Activated naive CD4-positive, alpha-beta T cell (primary cell): ENCODE data around the gene MCM5.
A peak's percentile ranks its signal among the peaks of the same experiment; 100 is the strongest.
"Not testable (repeated sequence)": the region's sequence is repeated elsewhere in the genome, so short reads cannot be mapped to it uniquely, and the experiment has no call there.

Experiments used
- DNase-seq, 4 experiments: peaks; one replicate each; lab custom pipeline; 2025; lab: John Stamatoyannopoulos, UW

MCM5 gene

GRCh38 chr22:35379146-35379993 is 20.6 kb upstream of the MCM5 start:
- DNase-seq: no peak

- no peak for DNase-seq
Measured at GRCh38 chr22:35380013-35380412, 19.9 kb upstream of the MCM5 start.

DNA sequence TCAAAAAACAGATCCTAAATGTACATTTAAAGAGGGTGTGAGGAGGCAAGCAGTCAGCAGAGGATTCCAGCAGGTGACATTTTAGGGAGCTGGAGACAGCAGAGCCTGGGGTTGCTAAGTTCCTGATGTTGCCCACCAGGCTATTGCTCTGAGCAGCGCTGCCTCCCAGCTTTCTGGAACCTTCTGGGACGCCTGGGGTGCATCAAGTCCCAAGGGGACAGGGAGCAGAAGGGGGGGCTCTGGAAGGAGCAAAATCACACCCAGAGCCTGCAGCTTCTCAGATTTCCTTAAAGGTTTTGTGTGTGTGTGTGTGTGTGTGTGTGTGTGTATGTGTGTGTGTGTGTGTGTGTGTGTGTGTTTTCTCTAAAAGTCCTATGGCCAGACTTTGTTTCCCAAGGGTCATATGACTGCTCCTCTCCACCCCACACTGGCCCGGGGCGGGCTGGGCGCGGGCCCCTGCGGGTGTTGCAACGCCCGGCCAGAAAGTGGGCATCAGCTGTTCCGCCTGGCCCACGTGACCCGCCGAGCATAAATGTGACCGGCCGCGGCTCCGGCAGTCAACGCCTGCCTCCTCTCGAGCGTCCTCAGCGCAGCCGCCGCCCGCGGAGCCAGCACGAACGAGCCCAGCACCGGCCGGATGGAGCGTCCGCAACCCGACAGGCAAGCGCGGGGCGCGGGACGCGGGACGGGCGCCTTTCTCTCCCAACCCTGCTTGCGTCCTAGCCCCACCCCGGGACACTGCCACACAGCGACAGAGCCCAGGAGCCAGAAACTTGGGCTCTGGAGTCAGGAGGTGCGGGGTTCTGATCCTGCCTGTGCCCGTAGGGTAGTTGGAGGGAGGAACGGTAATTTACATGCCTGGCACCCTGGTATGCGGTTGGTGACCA is 19.2 kb upstream of the MCM5 start, which contains the start of gene HMOX1:
TSS of gene HMOX1 (plus strand) at position 560 of the 887 bp plus-strand sequence. CDS start at position 638, 78 bp downstream.
- peak in 1 of 4 experiments; percentile 22 for DNase-seq

- no peak for DNase-seq
Measured at GRCh38 chr22:35381424-35382009, 18.4 kb upstream of the MCM5 start.

GRCh38 chr22:35383679-35384071 is 16.3 kb upstream of the MCM5 start:
- no peak for DNase-seq

- DNase-seq: no peak
Measured at GRCh38 chr22:35384527-35384926, 15.4 kb upstream of the MCM5 start.

- DNase-seq: no peak
Measured at GRCh38 chr22:35384975-35385588, 14.9 kb upstream of the MCM5 start.

- no peak for DNase-seq
Measured at GRCh38 chr22:35386670-35387288, 13.2 kb upstream of the MCM5 start.

DNA sequence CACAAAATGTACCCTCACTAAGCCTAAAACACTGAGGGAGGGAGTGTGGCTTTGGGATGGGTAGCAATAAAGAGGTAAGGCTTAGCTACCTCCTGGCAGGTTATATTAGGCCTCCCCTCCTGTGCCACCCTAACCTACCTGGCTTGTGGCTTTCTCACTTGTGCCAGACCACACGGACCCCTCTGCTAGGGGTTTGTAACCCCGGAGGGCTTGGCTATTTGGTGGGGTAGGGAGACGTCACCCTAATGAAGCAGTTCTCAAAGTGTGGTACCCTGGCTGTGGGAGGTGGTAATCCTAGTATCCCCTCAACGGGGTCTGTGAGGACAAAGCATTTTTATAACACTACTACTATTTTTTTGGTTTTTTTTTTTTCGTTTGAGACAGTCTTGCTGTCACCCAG is 9.0 kb upstream of the MCM5 start:
- DNase-seq: no peak

GRCh38 chr22:35392357-35392756 is 7.6 kb upstream of the MCM5 start:
- DNase-seq: no peak

DNA sequence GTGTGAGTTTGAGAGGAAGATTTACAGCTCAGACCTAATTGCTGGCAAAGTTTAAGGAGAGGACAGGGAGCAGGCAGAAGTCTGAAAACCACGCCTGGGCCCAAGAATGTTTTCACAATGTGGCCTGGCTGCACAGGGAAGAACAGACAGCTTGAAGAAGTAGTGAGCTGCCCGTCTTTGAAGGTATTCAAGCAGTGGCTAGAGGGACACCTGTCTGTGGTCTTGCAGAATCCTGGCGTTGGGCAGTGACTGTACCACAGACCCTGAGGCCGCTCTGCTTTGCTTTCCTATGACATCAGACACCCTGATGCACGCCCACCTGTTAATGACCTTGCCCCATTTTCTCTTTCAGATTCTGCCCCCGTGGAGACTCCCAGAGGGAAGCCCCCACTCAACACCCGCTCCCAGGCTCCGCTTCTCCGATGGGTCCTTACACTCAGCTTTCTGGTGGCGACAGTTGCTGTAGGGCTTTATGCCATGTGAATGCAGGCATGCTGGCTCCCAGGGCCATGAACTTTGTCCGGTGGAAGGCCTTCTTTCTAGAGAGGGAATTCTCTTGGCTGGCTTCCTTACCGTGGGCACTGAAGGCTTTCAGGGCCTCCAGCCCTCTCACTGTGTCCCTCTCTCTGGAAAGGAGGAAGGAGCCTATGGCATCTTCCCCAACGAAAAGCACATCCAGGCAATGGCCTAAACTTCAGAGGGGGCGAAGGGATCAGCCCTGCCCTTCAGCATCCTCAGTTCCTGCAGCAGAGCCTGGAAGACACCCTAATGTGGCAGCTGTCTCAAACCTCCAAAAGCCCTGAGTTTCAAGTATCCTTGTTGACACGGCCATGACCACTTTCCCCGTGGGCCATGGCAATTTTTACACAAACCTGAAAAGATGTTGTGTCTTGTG is 6.6 kb upstream of the MCM5 start:
- no peak for DNase-seq

- no peak for DNase-seq
Measured at GRCh38 chr22:35394011-35394312, 6.0 kb upstream of the MCM5 start.

- no peak for DNase-seq
Measured at GRCh38 chr22:35394810-35395563, 5.0 kb upstream of the MCM5 start.

- DNase-seq: not testable (repeated sequence)
Measured at GRCh38 chr22:35396622-35397021, 3.3 kb upstream of the MCM5 start.

- DNase-seq: no peak
Measured at GRCh38 chr22:35397095-35397904, 2.6 kb upstream of the MCM5 start.

GRCh38 chr22:35398591-35398973 is 1.4 kb upstream of the MCM5 start:
- DNase-seq: no peak

GRCh38 chr22:35399114-35399677 is 744 bp upstream of the MCM5 start:
- no peak for DNase-seq

DNA sequence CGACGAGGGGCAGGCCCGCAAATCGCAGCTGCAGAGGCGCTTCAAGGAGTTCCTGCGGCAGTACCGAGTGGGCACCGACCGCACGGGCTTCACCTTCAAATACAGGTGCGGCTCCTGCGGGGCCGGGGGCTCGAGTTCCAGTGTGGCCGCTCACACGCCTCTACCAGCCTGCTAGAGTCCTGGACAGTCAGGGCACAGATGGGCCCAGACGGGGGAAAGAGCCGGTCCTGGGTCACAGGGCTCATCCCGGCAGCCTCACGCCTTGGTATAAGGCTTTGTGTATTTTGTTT is 506 bp downstream of the MCM5 start:
- DNase-seq: no peak

- DNase-seq: no peak
Measured at GRCh38 chr22:35401863-35402262, 1.9 kb downstream of the MCM5 start.
